GM12878 (cell line): ENCODE data around the gene PUSL1. TPM values are rescaled to one million over a fixed set of nuclear protein-coding genes. Genes with fewer than 3 reads are reported as not detected.

Source experiments
- BCL3 ChIP-seq: IDR thresholded peaks from 2 replicates; pipeline ENCODE4 v1.6.1; 2011; ENCODE audit warnings: borderline replicate concordance, low read depth, mild to moderate bottlenecking, moderate library complexity, low read length; ENCODE audit not compliant: insufficient read depth, poor library complexity, severe bottlenecking
- IRF5 ChIP-seq: fragments of 450-650 bp; IDR thresholded peaks from 2 replicates; pipeline ENCODE4 v1.6.1; 2017; ENCODE audit warnings: borderline replicate concordance
- KLF5 ChIP-seq: fragments of 450-650 bp; IDR thresholded peaks from 2 replicates; pipeline ENCODE4 v1.6.1; 2014; ENCODE audit warnings: mild to moderate bottlenecking; ENCODE audit not compliant: partially characterized antibody
- MYC ChIP-seq: IDR thresholded peaks from 2 replicates; pipeline ENCODE4 v1.6.1; 2011; ENCODE audit warnings: mild to moderate bottlenecking, low read length, moderate library complexity, inconsistent platforms; ENCODE audit not compliant: insufficient read depth, insufficient replicate concordance, insufficient read length, severe bottlenecking
- PKNOX1 ChIP-seq: fragments of 450-650 bp; IDR thresholded peaks from 2 replicates; pipeline ENCODE4 v1.6.1; 2016; ENCODE audit warnings: mild to moderate bottlenecking
- POLR2AphosphoS2 ChIP-seq: IDR thresholded peaks from 2 replicates; pipeline ENCODE4 v1.6.1; 2011; ENCODE audit warnings: low read depth, mild to moderate bottlenecking, low read length, improper control_type of control experiment, moderate library complexity
- POLR2AphosphoS5 ChIP-seq: IDR thresholded peaks from 2 replicates; pipeline ENCODE4 v1.6.1; 2011; ENCODE audit warnings: mild to moderate bottlenecking, low read length, inconsistent platforms
- RELA ChIP-seq: fragments of 450-650 bp; IDR thresholded peaks from 2 replicates; pipeline ENCODE4 v1.8.0; 2014; ENCODE audit warnings: borderline replicate concordance; ENCODE audit not compliant: partially characterized antibody
- REST ChIP-seq: IDR thresholded peaks from 2 replicates; pipeline ENCODE4 v1.6.1; 2012; ENCODE audit warnings: mild to moderate bottlenecking, low read depth, low read length
- SMARCA5 ChIP-seq: fragments of 450-650 bp; IDR thresholded peaks from 2 replicates; pipeline ENCODE4 v1.6.1; 2017; ENCODE audit warnings: mild to moderate bottlenecking
- ZNF274 ChIP-seq: IDR thresholded peaks from one replicate; pipeline ENCODE4 v1.8.0; 2011; ENCODE audit not compliant: insufficient read length, insufficient read depth
- ZNF592 ChIP-seq: fragments of 450-650 bp; IDR thresholded peaks from 2 replicates; pipeline ENCODE4 v1.6.1; 2017; ENCODE audit warnings: mild to moderate bottlenecking, moderate library complexity
- ZZZ3 ChIP-seq: IDR thresholded peaks from 2 replicates; pipeline ENCODE4 v1.6.1; 2011; ENCODE audit warnings: low read depth; ENCODE audit not compliant: control insufficient read depth, insufficient read length
- polyA plus RNA-seq, 11 experiments: library from polyadenylated mRNA; depleted of rRNA in 4 of 11; unstranded in 6 of 11; stranded (reverse) in 5 of 11; fragments of >200 nt; fragmentation: Nextera tagmentation in 4 of 11; fragmentation: Illumina TruSeq in 1 of 11; extraction: Ambion mirVana in 4 of 11; extraction: Trizol in 1 of 11; gene quantifications; 1 replicate in 1 of 11; 2 replicates in 10 of 11; pipeline versions ENCODE4 v1.2.1 to v1.2.3, GENCODE V29; 2011 to 2016; ENCODE audit warnings: inconsistent platforms in 2 of 11, missing spikeins in 2 of 11, low read depth in 1 of 11
- total RNA-seq, 4 experiments: library from RNA; depleted of rRNA in 3 of 4; stranded (reverse); fragments of >200 nt in 3 of 4; fragmentation: Illumina TruSeq in 1 of 4; extraction: Trizol in 1 of 4; gene quantifications; 2 replicates each; pipeline versions ENCODE4 v1.2.1 to v1.2.3, GENCODE V29; 2013 to 2021

The PUSL1 gene
- total and polyA plus RNA-seq, 10 of the 15 experiments (the other 5 are each of a cell fraction or from before 2014, with no cell fraction given): 0.16 to 28.4 (median 15.1) TPM

- TF ChIP-seq REST (no peak), PKNOX1 (no peak), MYC (no peak), ZNF274 (no peak), KLF5 (no peak), ZZZ3 (no peak), ZNF592 (no peak), IRF5 (no peak), POLR2AphosphoS2 (peak; percentile 81), SMARCA5 (no peak), RELA (no peak), BCL3 (no peak), POLR2AphosphoS5 (peak; percentile 74; the same call in 1 of the 2 replicates)
Observed at GRCh38 chr1:1324524-1325287, 16.3 kb downstream of the PUSL1 start, which contains the start of the genes CPTP and INTS11 (continued).
